ENCODE data around the gene RAB40C.

RAB40C gene

GRCh38 chr16:619476-620100 is 29.7 kb downstream of the RAB40C start:
- DNase-seq: no peak

- no peak for DNase-seq
These were observed 31.0 kb downstream of the RAB40C start for GRCh38 chr16:620700-621525.

GRCh38 chr16:621526-622105 is 31.8 kb downstream of the RAB40C start:
- no peak for DNase-seq

GRCh38 chr16:622920-623280 is 33.0 kb downstream of the RAB40C start:
- DNase-seq: no peak

DNA sequence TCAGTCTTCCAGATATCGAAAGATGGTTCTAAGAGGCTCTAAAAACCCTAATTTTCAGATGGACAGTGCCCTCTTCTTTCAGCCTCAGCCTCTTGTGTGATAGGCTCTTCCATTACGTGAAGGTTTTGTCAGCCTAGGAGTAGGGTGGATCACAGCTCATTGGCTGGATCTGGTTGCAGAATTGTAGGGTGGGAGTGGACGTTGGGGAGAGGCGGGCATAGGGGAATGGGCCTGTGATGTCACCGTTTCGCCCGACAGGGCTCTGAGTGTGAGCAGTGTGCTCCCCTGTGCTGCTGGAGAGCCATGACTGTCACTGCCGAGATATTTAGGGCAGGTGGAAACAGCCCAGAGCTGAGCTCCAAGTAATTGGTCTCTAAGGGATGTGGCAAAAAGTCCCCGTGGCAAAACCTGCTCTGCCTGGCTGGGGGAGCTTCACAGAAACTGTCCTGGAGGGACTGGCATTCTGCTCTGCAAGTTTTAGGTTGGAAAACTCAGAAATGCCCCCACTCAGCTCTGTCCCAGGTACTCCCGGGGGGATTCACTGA is 34.7 kb downstream of the RAB40C start:
- no peak for DNase-seq

GRCh38 chr16:625117-625976 is 35.5 kb downstream of the RAB40C start:
- DNase-seq: no peak

GRCh38 chr16:625977-626765 is 36.3 kb downstream of the RAB40C start:
- no peak for DNase-seq

DNA sequence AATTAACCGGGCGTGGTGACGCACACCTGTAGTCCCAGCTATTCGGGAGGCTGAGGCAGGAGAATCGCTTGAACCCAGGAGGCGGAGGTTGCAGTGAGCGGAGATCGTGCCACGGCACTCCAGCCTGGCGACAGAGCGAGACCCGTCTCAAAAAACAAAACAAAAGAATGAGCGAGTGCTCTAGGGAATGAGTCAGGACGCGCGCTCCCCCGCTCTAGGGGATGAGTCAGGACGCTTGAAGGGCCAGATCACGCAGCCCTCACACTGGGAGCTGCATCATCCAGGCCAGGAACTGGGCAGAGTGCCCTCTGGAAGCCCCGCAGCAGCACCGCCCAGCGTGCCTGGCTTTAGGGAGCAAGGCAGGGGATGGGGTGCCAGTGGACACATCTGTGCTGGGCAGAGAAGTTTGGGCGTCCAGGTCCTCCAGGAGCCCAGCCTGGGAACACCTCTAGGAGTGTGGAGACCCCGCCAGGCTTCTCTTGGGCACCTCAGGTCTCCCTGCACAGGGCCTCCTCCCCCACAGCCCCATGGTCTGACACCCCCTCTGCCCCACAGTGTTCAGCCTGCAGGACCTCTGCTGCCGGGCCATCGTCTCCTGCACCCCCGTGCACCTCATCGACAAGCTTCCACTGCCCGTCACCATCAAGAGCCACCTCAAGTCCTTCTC is 37.1 kb downstream of the RAB40C start:
- no peak for DNase-seq

GRCh38 chr16:627454-628239 is 37.8 kb downstream of the RAB40C start:
- DNase-seq: no peak

GRCh38 chr16:628321-629061 is 38.6 kb downstream of the RAB40C start:
- DNase-seq: no peak

GRCh38 chr16:629185-629832 is 39.4 kb downstream of the RAB40C start:
- no peak for DNase-seq

DNA sequence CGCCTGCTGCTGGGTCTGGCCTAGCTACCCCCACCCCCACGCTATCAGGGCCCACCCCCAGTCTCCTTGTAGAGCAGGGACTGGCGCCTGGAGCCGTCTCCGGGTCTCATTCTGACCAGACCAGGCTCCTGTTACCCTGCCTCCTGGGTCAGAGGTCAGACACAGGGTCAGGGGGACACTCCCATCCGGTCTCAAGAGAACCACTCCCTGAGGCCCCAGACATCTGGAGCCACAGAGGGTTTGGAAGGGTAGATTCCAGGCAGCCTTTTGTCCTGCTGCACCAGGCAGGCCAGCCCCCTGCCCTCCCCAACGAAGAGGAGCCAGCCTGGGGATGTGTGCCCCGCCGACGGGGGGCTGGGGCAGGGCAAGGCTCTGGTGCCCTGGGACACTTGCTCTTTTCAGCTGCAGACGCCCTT is 40.0 kb downstream of the RAB40C start:
- no peak for DNase-seq

DNA sequence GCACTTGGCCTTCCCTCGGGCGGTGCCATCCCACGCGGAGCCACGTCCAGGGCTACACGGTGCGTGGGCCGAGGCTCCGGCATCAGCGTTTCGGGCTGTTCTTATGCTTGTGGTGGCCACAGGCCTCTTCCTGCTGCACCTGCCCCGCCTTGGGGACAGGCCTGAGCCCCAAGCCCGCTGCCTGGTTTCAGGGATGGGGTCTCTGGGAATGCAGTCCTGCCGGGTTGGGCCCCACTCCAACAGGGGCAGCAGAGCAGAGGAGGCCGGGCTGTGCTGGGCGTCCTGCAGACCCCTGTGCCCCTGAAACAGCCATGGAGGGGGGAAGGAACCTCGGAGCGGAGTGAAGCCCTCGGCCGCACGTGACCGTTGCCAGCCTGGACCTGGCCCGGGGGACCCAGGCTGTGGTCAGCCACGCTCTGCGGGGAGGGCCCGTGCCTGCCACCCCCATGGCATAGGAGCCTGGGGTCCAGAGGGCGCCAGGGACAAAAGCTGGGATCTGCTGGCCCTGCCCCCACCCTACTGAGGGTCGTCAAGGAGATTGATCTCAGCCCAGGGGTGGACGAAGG is 40.5 kb downstream of the RAB40C start:
- no peak for DNase-seq

- DNase-seq: peak; percentile 24
These were observed 41.0 kb downstream of the RAB40C start, which contains the start of gene WFIKKN1 for GRCh38 chr16:630815-631405. Gene WFIKKN1, plus strand, starts transcription at chr16:630985. Its CDS starts 269 bp downstream, at chr16:631254.

DNA sequence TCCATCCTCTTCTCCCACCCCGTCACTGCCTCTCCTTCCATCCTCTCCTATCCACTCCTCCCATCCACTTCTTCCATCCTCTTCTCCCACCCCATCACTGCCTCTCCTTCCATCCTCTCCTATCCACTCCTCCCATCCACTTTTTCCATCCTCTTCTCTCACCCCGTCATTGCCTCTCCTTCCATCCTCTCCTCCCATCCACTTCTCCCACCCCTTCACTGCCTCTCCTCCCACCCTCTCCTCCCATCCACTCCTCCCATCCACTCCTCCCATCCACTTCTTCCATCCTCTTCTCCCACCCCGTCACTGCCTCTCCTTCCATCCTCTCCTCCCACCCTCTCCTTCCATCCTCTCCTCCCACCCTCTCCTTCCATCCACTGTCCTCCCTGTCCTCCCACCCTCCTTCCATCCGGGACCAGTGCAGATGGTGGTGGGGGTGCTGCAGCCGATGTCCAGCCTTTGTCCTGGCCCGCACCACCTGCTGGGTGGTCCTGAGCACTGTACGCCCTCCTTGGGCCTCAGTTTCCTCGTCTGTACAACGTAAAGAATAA is 42.0 kb downstream of the RAB40C start:
- no peak for DNase-seq

GRCh38 chr16:632486-633335 is 42.8 kb downstream of the RAB40C start:
- DNase-seq: no peak
